Measurements from ENCODE around the gene C20orf173.

DNA sequence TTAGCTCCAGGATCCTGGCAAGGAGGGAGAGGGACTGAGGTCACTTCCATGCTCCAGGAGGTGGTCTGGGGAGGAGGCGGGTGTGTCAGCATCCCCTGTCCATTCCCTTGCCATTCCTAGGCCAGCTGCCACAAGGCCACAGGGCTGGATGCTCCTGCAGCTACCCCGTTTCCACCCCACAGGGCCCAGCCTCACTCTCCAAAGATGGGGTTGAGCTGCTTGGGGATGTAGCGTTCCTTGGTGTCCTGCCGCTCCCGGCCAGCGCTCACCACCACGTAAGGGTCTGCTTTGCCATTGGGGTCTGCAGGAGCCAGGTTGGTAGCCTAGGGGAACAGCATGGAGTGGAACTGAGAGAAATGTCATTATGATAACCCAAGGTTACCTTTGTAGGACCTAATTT is 35.5 kb upstream of the C20orf173 start:
- TF ChIP-seq, protein P1, sequence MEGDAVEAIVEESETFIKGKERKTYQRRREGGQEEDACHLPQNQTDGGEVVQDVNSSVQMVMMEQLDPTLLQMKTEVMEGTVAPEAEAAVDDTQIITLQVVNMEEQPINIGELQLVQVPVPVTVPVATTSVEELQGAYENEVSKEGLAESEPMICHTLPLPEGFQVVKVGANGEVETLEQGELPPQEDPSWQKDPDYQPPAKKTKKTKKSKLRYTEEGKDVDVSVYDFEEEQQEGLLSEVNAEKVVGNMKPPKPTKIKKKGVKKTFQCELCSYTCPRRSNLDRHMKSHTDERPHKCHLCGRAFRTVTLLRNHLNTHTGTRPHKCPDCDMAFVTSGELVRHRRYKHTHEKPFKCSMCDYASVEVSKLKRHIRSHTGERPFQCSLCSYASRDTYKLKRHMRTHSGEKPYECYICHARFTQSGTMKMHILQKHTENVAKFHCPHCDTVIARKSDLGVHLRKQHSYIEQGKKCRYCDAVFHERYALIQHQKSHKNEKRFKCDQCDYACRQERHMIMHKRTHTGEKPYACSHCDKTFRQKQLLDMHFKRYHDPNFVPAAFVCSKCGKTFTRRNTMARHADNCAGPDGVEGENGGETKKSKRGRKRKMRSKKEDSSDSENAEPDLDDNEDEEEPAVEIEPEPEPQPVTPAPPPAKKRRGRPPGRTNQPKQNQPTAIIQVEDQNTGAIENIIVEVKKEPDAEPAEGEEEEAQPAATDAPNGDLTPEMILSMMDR (IDR thresholded peaks at IDR 0.05): no peak
- TF ChIP-seq EZH2 (IDR thresholded peaks at IDR 0.05) (no peak), EZH2phosphoT487 (IDR thresholded peaks at IDR 0.05) (no peak)
